ENCODE measurements around the gene PKHD1. TPM values are rescaled to one million over a fixed set of nuclear protein-coding genes. Genes with fewer than 3 reads are reported as not detected.

The PKHD1 gene
- total RNA-seq, 1 experiment from 2014 or later = 0.43 TPM

- H3K27me3 ChIP-seq (replicated peaks; ENCODE audit: insufficient read depth, low read depth, low read length, poor library complexity) = peaks cover 11% of the 10 kb centered on the region
- H3K9me3 ChIP-seq (ENCODE audit: low read depth, low read length, poor library complexity, severe bottlenecking) = no peaks in the 10 kb centered on the region
- TF ChIP-seq CTCF (conservative IDR thresholded peaks at IDR 0.05; ENCODE audit: low read depth, low read length) (peak; percentile 62), EZH2 (IDR thresholded peaks at IDR 0.05; ENCODE audit: borderline replicate concordance, low read depth, low read length, poor library complexity, severe bottlenecking) (no peak)
- H3K4me3 ChIP-seq (ENCODE audit: low read depth, low read length, poor library complexity, severe bottlenecking) = no peak overlapping the region
- ChIA-PET CTCF (no interaction called here), POLR2A (ENCODE audit: low non-redundant PET) (no interaction called here)
- DNase-seq (ENCODE audit: low spot score) = peak; percentile 76
- H3K4me1 ChIP-seq (ENCODE audit: insufficient read depth, low read length, poor library complexity, severe bottlenecking) = peaks cover 11% of the 10 kb centered on the region
- no TSS peak for BruUV-seq (replicated peaks)
- intact Hi-C loops (cut with micrococcal nuclease; ENCODE audit: unreplicated experiment) = loop anchor here (5.0 to 10.0 kb wide), 2 partner anchors 310 to 1027 kb away; partner anchors contain the start of gene TFAP2B
- no peaks in the 10 kb centered on the region for H3K36me3 ChIP-seq (ENCODE audit: insufficient read depth, low read length, poor library complexity, severe bottlenecking)
- H3K27ac ChIP-seq (ENCODE audit: low read depth, low read length, poor library complexity, severe bottlenecking) = no peak overlapping the region
Measured at GRCh38 chr6:51844336-51844735, 243.1 kb downstream of the PKHD1 start.

- no peak for DNase-seq (ENCODE audit: low spot score)
- Histone ChIP-seq H3K9me3 (ENCODE audit: low read depth, low read length, poor library complexity, severe bottlenecking) (no peaks in the 10 kb centered on the region), H3K4me1 (ENCODE audit: insufficient read depth, low read length, poor library complexity, severe bottlenecking) (peaks cover 11% of the 10 kb centered on the region), H3K36me3 (ENCODE audit: insufficient read depth, low read length, poor library complexity, severe bottlenecking) (no peaks in the 10 kb centered on the region), H3K4me3 (ENCODE audit: low read depth, low read length, poor library complexity, severe bottlenecking) (no peak overlapping the region), H3K27ac (ENCODE audit: low read depth, low read length, poor library complexity, severe bottlenecking) (no peak overlapping the region), H3K27me3 (replicated peaks; ENCODE audit: insufficient read depth, low read depth, low read length, poor library complexity) (peaks cover 11% of the 10 kb centered on the region)
- ChIA-PET POLR2A (ENCODE audit: low non-redundant PET) (no interaction called here), CTCF (interaction anchor here (1.5 kb wide), 1 partner anchor 11 kb away, joined by 3 read pairs; no protein-coding TSS in a partner anchor)
- intact Hi-C loops (cut with micrococcal nuclease; ENCODE audit: unreplicated experiment) = loop anchor here (5.0 to 10.0 kb wide), 2 partner anchors 309 to 1026 kb away; partner anchors contain the start of gene TFAP2B
- TF ChIP-seq CTCF (conservative IDR thresholded peaks at IDR 0.05; ENCODE audit: low read depth, low read length) = no peak
- no peak for TF ChIP-seq EZH2 (IDR thresholded peaks at IDR 0.05; ENCODE audit: borderline replicate concordance, low read depth, low read length, poor library complexity, severe bottlenecking)
- no TSS peak for BruUV-seq (replicated peaks)
Measured at GRCh38 chr6:51843456-51844056, 243.9 kb downstream of the PKHD1 start.

GRCh38 chr6:51842804-51843378 lies 244.5 kb downstream of the PKHD1 start:
- no peak for TF ChIP-seq EZH2 (IDR thresholded peaks at IDR 0.05; ENCODE audit: borderline replicate concordance, low read depth, low read length, poor library complexity, severe bottlenecking)
- TF ChIP-seq CTCF (conservative IDR thresholded peaks at IDR 0.05; ENCODE audit: low read depth, low read length) = no peak
- no peaks in the 10 kb centered on the region for H3K9me3 ChIP-seq (ENCODE audit: low read depth, low read length, poor library complexity, severe bottlenecking)
- no peak overlapping the region for H3K27ac ChIP-seq (ENCODE audit: low read depth, low read length, poor library complexity, severe bottlenecking)
- H3K27me3 ChIP-seq (replicated peaks; ENCODE audit: insufficient read depth, low read depth, low read length, poor library complexity) = peaks cover 11% of the 10 kb centered on the region
- BruUV-seq (replicated peaks) = no TSS peak
- peak; percentile 87 for DNase-seq (ENCODE audit: low spot score)
- no peaks in the 10 kb centered on the region for H3K36me3 ChIP-seq (ENCODE audit: insufficient read depth, low read length, poor library complexity, severe bottlenecking)
- H3K4me1 ChIP-seq (ENCODE audit: insufficient read depth, low read length, poor library complexity, severe bottlenecking) = peaks cover 11% of the 10 kb centered on the region
- no peak overlapping the region for H3K4me3 ChIP-seq (ENCODE audit: low read depth, low read length, poor library complexity, severe bottlenecking)
- intact Hi-C loops (cut with micrococcal nuclease; ENCODE audit: unreplicated experiment) = loop anchor here (5.0 to 10.0 kb wide), 2 partner anchors 308 to 1026 kb away; partner anchors contain the start of gene TFAP2B
- ChIA-PET CTCF (interaction anchor here (0.5 to 1.5 kb wide), 2 partner anchors 12 to 1184 kb away, joined by 3 to 6 read pairs; no protein-coding TSS in a partner anchor), POLR2A (ENCODE audit: low non-redundant PET) (no interaction called here)
